Chondrocyte (in vitro differentiated cells): Measurements from ENCODE around the gene TMPRSS11D. TPM values are rescaled to one million over a fixed set of nuclear protein-coding genes. Genes with fewer than 3 reads are reported as not detected.

Experiments
- DNase-seq: peaks from one replicate; pipeline ENCODE4 v3.0.0; 2021; ENCODE audit warnings: mixed read lengths, low spot score
- H3K27ac Mint-ChIP-seq: one replicate; pipeline ENCODE4 v1.8.0; 2021; ENCODE audit warnings: mild to moderate bottlenecking, moderate library complexity, mixed read lengths; ENCODE audit not compliant: unreplicated experiment
- H3K27me3 Mint-ChIP-seq: 2 replicates; pipeline ENCODE4 v1.8.0; 2021; ENCODE audit warnings: low read depth, mixed read lengths
- H3K36me3 Mint-ChIP-seq: 2 replicates; pipeline ENCODE4 v1.8.0; 2021; ENCODE audit warnings: low read depth, mixed read lengths
- H3K4me1 Mint-ChIP-seq: 2 replicates; pipeline ENCODE4 v1.8.0; 2021; ENCODE audit warnings: low read depth, mild to moderate bottlenecking, mixed read lengths
- H3K4me3 Mint-ChIP-seq: one replicate; pipeline ENCODE4 v1.8.0; 2021; ENCODE audit warnings: mild to moderate bottlenecking, moderate library complexity, mixed read lengths; ENCODE audit not compliant: unreplicated experiment
- H3K9me3 Mint-ChIP-seq: 2 replicates; pipeline ENCODE4 v1.8.0; 2021; ENCODE audit warnings: low read depth, mixed read lengths
- total RNA-seq: library from RNA; stranded (reverse); gene quantifications from 3 replicates; pipeline ENCODE4 v1.2.1, GENCODE V29; 2021
- TF ChIP-seq, protein P1 (sequence below): fragments of 200-600 bp; sonication (generic); IDR thresholded peaks from 2 replicates; pipeline ENCODE4 v1.5.0; 2021; ENCODE audit warnings: antibody characterized with exemption, mild to moderate bottlenecking, moderate library complexity

Gene TMPRSS11D
- total RNA-seq, 1 donor from 2014 or later = not detected

DNA sequence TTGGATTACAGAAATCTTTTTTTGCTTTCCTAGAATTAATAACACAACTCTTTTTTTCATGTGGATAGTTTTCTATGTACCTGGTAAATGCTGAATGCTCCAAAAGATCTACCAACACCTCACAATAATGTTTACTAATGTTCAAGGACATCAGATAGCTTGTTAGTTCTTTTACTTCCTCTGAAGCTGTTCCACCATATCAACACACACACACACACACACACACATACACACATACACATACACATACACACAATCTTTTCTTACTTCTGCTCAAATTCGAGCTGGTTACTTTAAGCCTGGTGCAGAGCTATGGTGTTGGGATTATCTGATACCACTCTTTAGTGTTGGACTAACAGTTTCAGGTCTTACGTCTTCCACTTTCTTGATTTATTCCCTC lies 28.3 kb upstream of the TMPRSS11D start:
- Mint-ChIP-seq H3K4me1 (no peaks in the 10 kb centered on the region), H3K4me3 (no peak overlapping the region), H3K27ac (no peak overlapping the region), H3K27me3 (peaks cover 29% of the 10 kb centered on the region), H3K36me3 (no peaks in the 10 kb centered on the region), H3K9me3 (no peaks in the 10 kb centered on the region)
- TF ChIP-seq, protein P1, sequence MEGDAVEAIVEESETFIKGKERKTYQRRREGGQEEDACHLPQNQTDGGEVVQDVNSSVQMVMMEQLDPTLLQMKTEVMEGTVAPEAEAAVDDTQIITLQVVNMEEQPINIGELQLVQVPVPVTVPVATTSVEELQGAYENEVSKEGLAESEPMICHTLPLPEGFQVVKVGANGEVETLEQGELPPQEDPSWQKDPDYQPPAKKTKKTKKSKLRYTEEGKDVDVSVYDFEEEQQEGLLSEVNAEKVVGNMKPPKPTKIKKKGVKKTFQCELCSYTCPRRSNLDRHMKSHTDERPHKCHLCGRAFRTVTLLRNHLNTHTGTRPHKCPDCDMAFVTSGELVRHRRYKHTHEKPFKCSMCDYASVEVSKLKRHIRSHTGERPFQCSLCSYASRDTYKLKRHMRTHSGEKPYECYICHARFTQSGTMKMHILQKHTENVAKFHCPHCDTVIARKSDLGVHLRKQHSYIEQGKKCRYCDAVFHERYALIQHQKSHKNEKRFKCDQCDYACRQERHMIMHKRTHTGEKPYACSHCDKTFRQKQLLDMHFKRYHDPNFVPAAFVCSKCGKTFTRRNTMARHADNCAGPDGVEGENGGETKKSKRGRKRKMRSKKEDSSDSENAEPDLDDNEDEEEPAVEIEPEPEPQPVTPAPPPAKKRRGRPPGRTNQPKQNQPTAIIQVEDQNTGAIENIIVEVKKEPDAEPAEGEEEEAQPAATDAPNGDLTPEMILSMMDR = no peak
- DNase-seq = no peak

DNA sequence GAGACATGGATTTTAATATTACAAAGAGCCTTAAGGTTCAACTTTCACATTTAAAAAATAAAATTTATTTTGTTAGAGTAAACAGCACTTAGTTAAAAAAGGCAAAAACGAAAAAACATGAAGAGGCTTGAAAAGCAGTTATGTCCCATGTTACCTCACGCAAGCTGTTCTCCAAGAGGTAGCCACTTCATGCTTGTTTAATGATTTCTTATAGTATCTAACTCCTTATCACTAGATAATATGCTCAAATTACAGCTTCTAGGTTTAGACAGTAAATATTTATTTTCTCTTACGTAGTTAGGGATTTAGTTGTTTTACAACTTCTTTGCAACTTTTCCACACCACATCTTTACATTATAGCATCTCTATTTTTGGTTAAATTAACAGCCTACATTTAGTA lies 27.8 kb upstream of the TMPRSS11D start:
- Mint-ChIP-seq H3K27ac (no peak overlapping the region), H3K36me3 (no peaks in the 10 kb centered on the region), H3K9me3 (no peaks in the 10 kb centered on the region), H3K27me3 (peaks cover 29% of the 10 kb centered on the region), H3K4me1 (no peaks in the 10 kb centered on the region), H3K4me3 (no peak overlapping the region)
- no peak for DNase-seq
- TF ChIP-seq, protein P1 = no peak

DNA sequence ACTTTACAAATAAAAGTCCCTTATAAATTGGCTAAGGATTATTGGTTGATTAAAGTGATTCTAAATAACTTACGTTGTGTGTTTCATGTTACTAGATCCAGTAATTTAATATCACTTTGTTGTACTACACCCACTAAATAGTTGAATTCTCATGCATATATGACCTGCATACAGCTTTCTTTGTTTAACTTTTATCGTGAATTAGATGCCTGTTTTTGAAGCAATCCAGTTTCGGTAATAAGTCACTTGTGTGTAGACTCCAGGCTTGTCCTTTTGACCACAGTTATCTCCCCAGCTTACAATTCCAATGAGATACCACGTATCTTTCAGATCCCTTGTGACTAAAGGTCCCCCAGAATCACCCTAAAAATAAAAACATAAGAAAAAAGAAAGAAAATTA lies 27.3 kb upstream of the TMPRSS11D start:
- Mint-ChIP-seq H3K4me1 (no peaks in the 10 kb centered on the region), H3K9me3 (peaks cover under 1% of the 10 kb centered on the region), H3K4me3 (no peak overlapping the region), H3K27ac (no peak overlapping the region), H3K27me3 (peaks cover 29% of the 10 kb centered on the region), H3K36me3 (no peaks in the 10 kb centered on the region)
- TF ChIP-seq, protein P1 = no peak
- no peak for DNase-seq

DNA sequence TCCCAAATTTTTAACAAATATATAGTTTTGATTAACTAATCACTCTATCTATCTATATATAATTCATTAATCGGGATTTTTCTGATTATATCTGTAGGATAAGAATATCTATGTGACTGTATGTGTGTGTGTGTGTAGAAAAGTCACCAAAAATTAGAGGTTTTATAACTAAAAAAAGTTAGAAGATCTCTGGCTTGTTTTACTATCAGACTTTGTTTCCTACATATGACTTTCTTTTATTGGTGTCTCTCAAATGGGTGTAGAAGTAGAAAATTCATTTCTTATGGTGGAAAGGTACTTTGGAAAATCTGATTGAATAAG lies 26.7 kb upstream of the TMPRSS11D start:
- DNase-seq = no peak
- H3K9me3 Mint-ChIP-seq = peaks cover 6% of the 10 kb centered on the region
- H3K4me1 Mint-ChIP-seq = no peaks in the 10 kb centered on the region
- TF ChIP-seq, protein P1 = peak; percentile 51
- H3K27ac Mint-ChIP-seq = no peak overlapping the region
- peaks cover 30% of the 10 kb centered on the region for H3K27me3 Mint-ChIP-seq
- no peaks in the 10 kb centered on the region for H3K36me3 Mint-ChIP-seq
- H3K4me3 Mint-ChIP-seq = no peak overlapping the region

DNA sequence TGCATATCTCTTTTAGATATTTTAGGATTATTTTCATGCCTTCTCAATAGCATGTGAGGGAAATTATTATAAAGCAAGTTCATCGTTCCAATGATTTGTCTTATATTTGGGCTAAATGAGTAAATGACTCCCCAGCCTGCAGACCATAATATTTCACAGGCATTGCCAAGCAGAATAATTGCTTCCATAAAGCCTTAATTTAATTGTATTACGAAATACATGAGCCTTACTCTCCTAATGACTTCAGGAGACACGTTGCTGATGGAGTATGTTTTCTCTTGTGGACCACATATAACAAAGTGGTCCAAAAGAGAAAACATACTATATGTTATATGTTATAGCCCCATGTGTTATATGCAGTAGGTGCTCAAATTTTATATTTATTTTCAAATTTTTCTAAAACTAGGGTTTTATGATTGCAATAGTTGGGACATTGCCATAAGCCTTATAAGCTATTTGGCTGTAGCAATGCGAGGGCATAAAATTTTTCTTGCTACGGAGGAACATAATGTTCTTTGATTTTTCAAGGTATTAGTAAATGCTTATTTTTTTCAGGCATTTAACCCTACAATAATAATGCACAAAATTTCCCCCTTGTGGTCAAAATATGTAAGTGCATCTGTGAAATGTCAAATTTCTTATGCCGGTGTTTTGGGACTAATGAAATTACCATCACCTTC lies 26.2 kb upstream of the TMPRSS11D start:
- Mint-ChIP-seq H3K4me3 (no peak overlapping the region), H3K9me3 (peaks cover 10% of the 10 kb centered on the region), H3K4me1 (no peaks in the 10 kb centered on the region), H3K36me3 (no peaks in the 10 kb centered on the region), H3K27ac (no peak overlapping the region), H3K27me3 (peaks cover 35% of the 10 kb centered on the region)
- DNase-seq = no peak
- TF ChIP-seq, protein P1 = peak; percentile 89
